Stomach (tissue), 9 donors: ENCODE data around the gene CRHR1. TPM values are rescaled to one million over a fixed set of nuclear protein-coding genes. Genes with fewer than 3 reads are reported as not detected.

Experiments
- DNase-seq, 2 donors: peaks; one replicate each; pipeline versions ENCODE4 v3.0.0 to v3.0.0-alpha.2; 2013 to 2019
- H3K27ac ChIP-seq, 5 donors: fragments of 200-600 bp in 4 of 5; sonication (generic) in 4 of 5; one replicate each; pipeline ENCODE4 v1.5.1; 2013 to 2019; ENCODE audit warnings: mild to moderate bottlenecking in 1 of 5, moderate library complexity in 1 of 5
- H3K27me3 ChIP-seq, 3 donors: fragments of 200-600 bp; sonication (generic); one replicate each; pipeline ENCODE4 v1.5.1; 2017 to 2019; ENCODE audit warnings: mixed run types in 1 of 3
- H3K36me3 ChIP-seq, 4 donors: fragments of 200-600 bp; sonication (generic); 1 replicate in 3 of 4; 2 replicates in 1 of 4; pipeline ENCODE4 v1.5.1; 2016 to 2019
- H3K4me1 ChIP-seq, 4 donors: fragments of 200-600 bp; sonication (generic); one replicate each; pipeline ENCODE4 v1.5.1; 2016 to 2019
- H3K4me3 ChIP-seq, 4 donors: fragments of 200-600 bp; sonication (generic) in 3 of 4; one replicate each; pipeline ENCODE4 v1.5.1; 2016 to 2019; ENCODE audit warnings: mild to moderate bottlenecking in 1 of 4
- H3K9me3 ChIP-seq, 4 donors: fragments of 200-600 bp; sonication (generic); one replicate each; pipeline ENCODE4 v1.5.1; 2016 to 2019
- CTCF ChIP-seq, 7 experiments: fragments of 450-650 bp in 4 of 7; fragments of 200-600 bp in 3 of 7; sonication (generic) in 3 of 7; IDR thresholded peaks; one replicate each; pipeline ENCODE4 v1.5.1; 2016 to 2019; ENCODE audit warnings: antibody characterized with exemption in 7 of 7, control low read depth in 2 of 7, mild to moderate bottlenecking in 1 of 7
- EP300 ChIP-seq: sonication (generic); formaldehyde crosslinking; IDR thresholded peaks from one replicate; pipeline ENCODE4 v1.6.1; 2017; ENCODE audit warnings: antibody characterized with exemption
- POLR2A ChIP-seq, 4 donors: fragments of 450-650 bp; IDR thresholded peaks; one replicate each; pipeline ENCODE4 v1.6.1; 2016; ENCODE audit warnings: antibody characterized with exemption in 4 of 4, control low read depth in 2 of 4, mild to moderate bottlenecking in 1 of 4, moderate library complexity in 1 of 4
- POLR2AphosphoS5 ChIP-seq, 3 donors: sonication (generic); formaldehyde crosslinking; IDR thresholded peaks; one replicate each; pipeline ENCODE4 v1.6.1; 2016; ENCODE audit warnings: antibody characterized with exemption in 3 of 3
- WGBS, 5 donors: extraction: QIAGEN DNeasy Blood & Tissue Kit in 3 of 5; methylation state at CpG; one replicate each; pipeline versions ENCODE4 v1.1.5 to v1.1.7; 2013 to 2018; 5-methylcytosine and 5-hydroxymethylcytosine counted together
- intact Hi-C: fragments of 100-400 bp; cut with DNase I; formaldehyde crosslinking; loops from one replicate; pipeline ENCODE4 v1.15.1; 2023; ENCODE audit warnings: low total_unique reads
- polyA plus RNA-seq, 3 donors: library from polyadenylated mRNA; stranded (reverse); fragments of 200-250 nt; gene quantifications; one replicate each; pipeline ENCODE4 v1.2.3, GENCODE V29; 2013
- total RNA-seq, 5 donors: library from RNA; depleted of rRNA; stranded (reverse); fragments of >200 nt; gene quantifications; one replicate each; pipeline versions ENCODE4 v1.1.0 to v1.2.3, GENCODE V29; 2014 to 2016
- donor health status: healthy with polysubstance abuse.
- donor health status: Bipolar disorder and iron deficiency.
- donor health status: healthy.

The CRHR1 gene
- total and polyA plus RNA-seq, 8 donors = not detected

GRCh38 chr17:45849536-45849990 lies 65.4 kb downstream of the CRHR1 start:
- Histone ChIP-seq H3K4me1 (peaks cover 0 to 3% (median 0%) of the 10 kb centered on the region in 4 donors), H3K27ac (no peak overlapping the region), H3K4me3 (no peak overlapping the region), H3K27me3 (peaks cover 0 to 62% (median 14%) of the 10 kb centered on the region in 3 donors), H3K36me3 (no peaks in the 10 kb centered on the region), H3K9me3 (no peaks in the 10 kb centered on the region)
- no peak for TF ChIP-seq POLR2AphosphoS5 (IDR thresholded peaks at IDR 0.05)
- TF ChIP-seq POLR2A (IDR thresholded peaks at IDR 0.05) = no peak
- TF ChIP-seq EP300 = no peak
- TF ChIP-seq CTCF (IDR thresholded peaks at IDR 0.05) = no peak
- no peak for DNase-seq
- intact Hi-C loops = no loop called here
- 73 to 86% (median 76%) methylated on average over 4 to 7 of the region's 7 CpGs for WGBS, 5 donors

- DNase-seq = no peak
- 57 to 84% (median 72%) methylated on average over 3 to 4 of the region's 4 CpGs for WGBS, 5 donors
- H3K9me3 ChIP-seq = no peaks in the 10 kb centered on the region
- no peak for TF ChIP-seq CTCF (IDR thresholded peaks at IDR 0.05)
- TF ChIP-seq EP300 = no peak
- TF ChIP-seq POLR2A (IDR thresholded peaks at IDR 0.05) = no peak
- TF ChIP-seq POLR2AphosphoS5 (IDR thresholded peaks at IDR 0.05) = no peak
- intact Hi-C loops = no loop called here
- no peak overlapping the region for H3K27ac ChIP-seq
- no peaks in the 10 kb centered on the region for H3K36me3 ChIP-seq
- H3K4me3 ChIP-seq = no peak overlapping the region
- peaks cover 0 to 62% (median 14%) of the 10 kb centered on the region in 3 donors for H3K27me3 ChIP-seq
- H3K4me1 ChIP-seq = peaks cover 0 to 3% (median 0%) of the 10 kb centered on the region in 4 donors
Observed at GRCh38 chr17:45850011-45850410, 65.9 kb downstream of the CRHR1 start.

- WGBS, 5 donors = 72 to 85% (median 74%) methylated on average over 3 to 5 of the region's 5 CpGs
- Histone ChIP-seq H3K27ac (no peak overlapping the region), H3K9me3 (no peaks in the 10 kb centered on the region), H3K4me3 (no peak overlapping the region), H3K36me3 (no peaks in the 10 kb centered on the region), H3K4me1 (peaks cover 0 to 3% (median 0%) of the 10 kb centered on the region in 4 donors), H3K27me3 (peaks cover 0 to 57% (median 14%) of the 10 kb centered on the region in 3 donors)
- DNase-seq = no peak
- intact Hi-C loops = no loop called here
- no peak for TF ChIP-seq EP300
- TF ChIP-seq CTCF (IDR thresholded peaks at IDR 0.05) = no peak
- TF ChIP-seq POLR2A (IDR thresholded peaks at IDR 0.05) = no peak
- no peak for TF ChIP-seq POLR2AphosphoS5 (IDR thresholded peaks at IDR 0.05)
Observed at GRCh38 chr17:45850468-45850867, 66.3 kb downstream of the CRHR1 start.

DNA sequence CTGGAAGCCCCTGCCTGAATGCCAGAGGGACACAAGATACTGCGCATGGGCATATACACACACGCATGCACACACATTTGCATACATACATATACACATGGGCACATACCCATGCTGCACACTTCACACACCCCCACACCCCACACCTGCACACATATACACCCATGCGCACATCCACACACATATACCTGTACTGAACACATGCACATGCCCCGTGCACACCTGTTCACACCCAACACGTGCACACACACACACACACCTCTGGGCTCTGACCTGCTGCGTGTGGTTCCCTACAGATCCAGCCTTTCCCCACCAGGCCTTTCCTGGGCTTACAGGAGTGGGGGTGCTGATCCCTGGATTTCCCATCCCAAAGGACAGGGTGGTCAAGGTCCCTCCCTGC lies 66.9 kb downstream of the CRHR1 start:
- whole genome bisulfite sequencing, 5 donors = 77 to 90% (median 82%) methylated on average over 6 of the region's 6 CpGs
- Histone ChIP-seq H3K27me3 (peaks cover 0 to 53% (median 14%) of the 10 kb centered on the region in 3 donors), H3K4me3 (no peak overlapping the region), H3K4me1 (peaks cover 0 to 3% (median 0%) of the 10 kb centered on the region in 4 donors), H3K9me3 (no peaks in the 10 kb centered on the region), H3K36me3 (no peaks in the 10 kb centered on the region), H3K27ac (no peak overlapping the region)
- TF ChIP-seq POLR2A (IDR thresholded peaks at IDR 0.05) (no peak), EP300 (no peak), CTCF (IDR thresholded peaks at IDR 0.05) (no peak), POLR2AphosphoS5 (IDR thresholded peaks at IDR 0.05) (no peak)
- intact Hi-C loops = no loop called here
- no peak for DNase-seq
